Hypothalamus (tissue), 51 donors: ENCODE data around the gene PPP2R1A.
A peak's percentile ranks its signal among the peaks of the same experiment; 100 is the strongest.
"Not testable (repeated sequence)": the region's sequence is repeated elsewhere in the genome, so short reads cannot be mapped to it uniquely, and the experiment has no call there.

Source experiments
- DNase-seq, 51 donors: peaks; one replicate each; lab custom pipeline; 2025; lab: John Stamatoyannopoulos, UW

PPP2R1A gene

DNA sequence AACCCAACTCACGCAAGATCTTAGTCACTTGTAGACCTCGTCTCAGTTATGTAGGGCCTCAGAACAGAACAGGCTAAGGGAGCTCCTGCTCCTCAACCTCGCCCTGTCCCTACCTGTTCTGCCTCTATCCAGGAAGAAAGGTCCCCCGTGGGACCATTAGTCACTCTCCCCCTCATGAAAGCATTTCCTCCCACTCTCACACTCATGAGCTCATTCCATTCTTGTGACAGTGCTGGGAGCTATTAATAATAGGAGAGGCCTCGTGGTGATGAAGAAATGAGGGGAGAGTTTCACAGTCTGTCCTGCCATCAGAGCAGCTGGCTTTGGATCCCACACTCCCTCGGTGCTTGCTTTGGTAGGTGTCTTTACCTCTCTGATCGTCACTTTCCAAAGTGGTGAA, 10.2 kb downstream of the PPP2R1A start:
- peak in 1 of 51 donors; percentile 29 for DNase-seq

DNA sequence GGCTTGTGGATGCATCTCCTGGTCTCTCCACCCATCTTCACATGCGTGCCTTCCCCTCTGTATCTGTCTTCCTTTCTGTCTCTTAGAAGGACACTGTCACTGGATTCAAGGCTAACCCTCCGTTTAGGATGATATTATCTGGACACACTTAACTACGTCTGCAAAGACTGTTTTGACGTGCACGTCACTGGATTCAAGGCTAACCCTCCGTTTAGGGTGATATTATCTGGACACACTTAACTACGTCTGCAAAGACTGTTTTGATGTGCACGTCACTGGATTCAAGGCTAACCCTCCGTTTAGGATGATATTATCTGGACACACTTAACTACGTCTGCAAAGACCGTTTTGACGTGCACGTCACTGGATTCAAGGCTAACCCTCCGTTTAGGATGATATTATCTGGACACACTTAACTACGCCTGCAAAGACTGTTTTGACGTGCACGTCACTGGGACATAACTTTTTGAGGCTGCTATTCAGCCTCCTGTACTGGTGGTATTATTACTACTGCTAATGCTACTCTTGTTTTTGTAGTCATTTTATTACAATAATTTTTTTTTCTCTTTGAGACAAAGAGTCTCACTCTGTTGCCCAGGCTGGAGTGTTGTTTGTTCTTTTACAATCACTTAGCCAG, 11.0 kb downstream of the PPP2R1A start:
- DNase-seq, result not testable (repeated sequence)

DNA sequence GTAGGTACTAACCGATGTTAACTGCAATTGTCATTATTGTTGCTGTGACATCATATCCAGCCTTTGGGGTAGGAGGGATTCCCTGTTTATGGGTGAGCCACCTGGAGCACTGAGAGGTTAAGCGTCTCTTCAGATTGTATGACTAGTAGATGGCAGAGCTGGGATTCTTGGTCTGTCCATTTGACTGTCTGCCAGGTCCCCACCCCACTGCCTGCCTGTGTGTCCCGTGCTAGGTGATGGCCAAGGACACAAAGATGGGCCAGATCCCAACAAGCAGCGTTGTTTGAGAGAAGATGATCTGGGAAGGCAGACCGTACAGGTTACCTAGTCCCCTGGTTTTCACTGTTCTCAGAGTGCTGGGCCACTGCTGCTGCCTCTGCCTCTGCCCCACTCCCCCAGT, 16.6 kb downstream of the PPP2R1A start:
- no peak for DNase-seq

DNA sequence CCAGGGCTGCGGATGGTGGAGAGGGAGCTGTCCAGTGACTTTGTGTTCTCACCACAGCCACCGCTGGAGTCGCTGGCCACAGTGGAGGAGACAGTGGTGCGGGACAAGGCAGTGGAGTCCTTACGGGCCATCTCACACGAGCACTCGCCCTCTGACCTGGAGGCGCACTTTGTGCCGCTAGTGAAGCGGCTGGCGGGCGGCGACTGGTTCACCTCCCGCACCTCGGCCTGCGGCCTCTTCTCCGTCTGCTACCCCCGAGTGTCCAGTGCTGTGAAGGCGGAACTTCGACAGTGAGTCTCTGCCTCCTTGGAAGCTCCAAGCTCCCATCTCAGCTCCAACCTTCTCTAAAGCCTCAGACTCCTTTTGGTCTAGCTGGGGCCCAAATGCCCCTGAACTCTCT, 21.4 kb downstream of the PPP2R1A start:
- DNase-seq, result no peak

DNA sequence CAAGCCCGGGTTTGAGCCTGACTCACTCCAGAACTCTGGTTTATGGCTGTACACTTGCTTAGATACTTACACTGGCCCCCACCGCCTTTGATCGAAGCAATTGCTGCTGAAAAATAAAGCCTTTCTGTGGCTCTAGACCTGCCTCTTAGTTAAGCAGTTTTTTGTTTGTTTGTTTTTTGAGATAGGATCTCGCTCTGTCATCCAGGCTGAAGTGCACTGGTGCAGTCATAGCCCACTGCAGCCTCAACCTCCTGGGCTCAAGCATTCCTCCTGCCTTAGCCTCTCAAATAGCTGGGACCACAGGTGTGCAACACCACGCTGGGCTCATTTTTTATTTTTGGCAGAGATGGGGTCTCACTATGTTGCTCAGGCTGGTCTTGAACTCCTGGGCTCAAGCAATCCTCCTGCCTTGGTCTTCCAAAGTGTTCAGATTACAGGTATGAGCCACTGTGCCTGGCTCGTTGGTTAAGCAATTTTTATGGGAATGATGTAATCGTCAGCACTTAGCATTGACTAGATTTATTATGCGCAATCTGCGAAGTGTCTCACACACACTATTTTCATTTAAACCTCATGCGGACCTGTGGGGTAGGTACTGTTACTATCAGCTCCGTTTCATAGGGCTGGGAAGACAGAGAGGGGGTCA, 22.2 kb downstream of the PPP2R1A start:
- DNase-seq, result no peak

DNA sequence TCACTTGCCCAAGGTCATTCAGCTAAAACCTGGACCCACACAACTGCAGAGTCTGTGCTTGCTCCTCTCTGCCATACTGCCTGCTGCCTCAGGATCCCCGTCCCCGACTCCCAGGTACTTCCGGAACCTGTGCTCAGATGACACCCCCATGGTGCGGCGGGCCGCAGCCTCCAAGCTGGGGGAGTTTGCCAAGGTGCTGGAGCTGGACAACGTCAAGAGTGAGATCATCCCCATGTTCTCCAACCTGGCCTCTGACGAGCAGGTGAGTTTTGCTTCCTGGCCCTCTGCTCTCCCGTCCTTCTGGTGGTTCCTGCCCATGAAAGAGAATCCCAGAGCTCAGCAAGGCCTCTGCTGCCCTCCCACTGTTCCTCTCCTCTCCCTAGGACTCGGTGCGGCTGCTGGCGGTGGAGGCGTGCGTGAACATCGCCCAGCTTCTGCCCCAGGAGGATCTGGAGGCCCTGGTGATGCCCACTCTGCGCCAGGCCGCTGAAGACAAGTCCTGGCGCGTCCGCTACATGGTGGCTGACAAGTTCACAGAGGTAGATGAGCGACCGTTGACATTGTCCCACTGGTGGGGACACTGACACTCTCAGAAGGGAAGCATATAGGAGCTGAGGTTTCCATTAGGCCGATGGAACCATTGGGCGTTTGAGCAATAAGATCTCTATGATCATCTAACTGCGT, 22.9 kb downstream of the PPP2R1A start:
- no peak for DNase-seq

DNA sequence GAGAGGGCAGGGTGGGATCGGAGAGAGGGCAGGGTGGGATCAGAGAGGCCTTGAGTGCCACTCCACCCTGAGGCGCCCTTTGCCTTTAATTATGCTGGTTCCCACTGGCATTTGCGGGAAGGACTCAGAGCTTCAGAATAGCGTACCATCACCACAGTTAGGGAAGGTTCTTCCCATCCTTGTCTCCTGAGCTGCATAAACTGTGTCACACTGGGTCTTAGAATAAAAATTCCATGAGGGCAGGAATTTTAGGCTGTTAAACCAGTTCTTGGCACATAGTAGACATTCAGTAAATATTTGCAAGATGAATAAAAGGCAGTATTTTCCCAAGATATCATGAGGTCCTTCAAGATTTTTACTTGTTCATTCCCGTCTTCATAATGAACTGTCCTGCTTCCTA, 24.4 kb downstream of the PPP2R1A start:
- no peak for DNase-seq

DNA sequence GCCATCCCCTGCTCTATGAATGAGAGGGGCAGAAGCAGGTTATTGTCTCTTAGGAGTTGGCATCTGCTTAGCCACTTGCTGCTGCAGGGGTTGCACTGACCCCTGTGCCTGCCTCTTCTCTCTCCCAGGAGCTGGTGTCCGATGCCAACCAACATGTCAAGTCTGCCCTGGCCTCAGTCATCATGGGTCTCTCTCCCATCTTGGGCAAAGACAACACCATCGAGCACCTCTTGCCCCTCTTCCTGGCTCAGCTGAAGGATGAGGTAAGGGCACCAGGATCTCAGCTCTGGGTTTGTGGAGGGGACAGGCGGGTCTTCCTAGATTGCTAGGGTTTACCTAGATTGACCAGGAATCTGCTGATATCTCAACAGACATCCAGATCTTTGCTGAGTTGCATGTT, 26.5 kb downstream of the PPP2R1A start:
- no peak for DNase-seq

DNA sequence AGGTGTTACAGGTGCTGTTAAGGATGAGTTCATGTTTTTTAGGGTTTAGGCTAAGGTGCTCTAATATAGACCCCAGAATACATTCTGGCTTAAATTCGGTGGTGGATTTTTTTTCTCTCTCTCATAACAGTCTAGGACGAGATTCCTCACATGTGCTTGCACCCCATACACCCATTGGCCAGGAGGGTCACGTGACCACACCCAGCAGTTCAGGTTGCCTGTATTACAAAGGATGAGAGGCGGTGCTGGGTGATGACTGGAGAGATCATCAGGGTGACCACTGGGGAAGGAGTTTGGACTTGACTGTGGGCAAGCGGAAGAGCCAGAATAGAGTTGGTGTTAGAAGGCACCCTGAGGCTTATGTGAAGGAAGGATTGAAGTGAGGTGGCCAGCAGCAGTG, 27.7 kb downstream of the PPP2R1A start:
- DNase-seq, result no peak

DNA sequence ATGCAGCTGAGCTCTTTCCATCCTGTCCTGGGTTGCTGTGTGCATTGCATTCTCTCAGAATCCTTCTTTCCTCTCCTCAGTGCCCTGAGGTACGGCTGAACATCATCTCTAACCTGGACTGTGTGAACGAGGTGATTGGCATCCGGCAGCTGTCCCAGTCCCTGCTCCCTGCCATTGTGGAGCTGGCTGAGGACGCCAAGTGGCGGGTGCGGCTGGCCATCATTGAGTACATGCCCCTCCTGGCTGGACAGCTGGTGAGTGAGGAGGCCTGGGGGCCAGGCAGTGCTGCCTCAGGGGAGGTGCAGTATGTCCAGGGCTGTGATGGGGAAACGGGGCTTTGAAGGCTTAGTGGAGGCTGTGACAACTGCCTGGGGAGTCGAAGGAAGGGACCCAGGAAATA, 29.8 kb downstream of the PPP2R1A start:
- no peak for DNase-seq

DNA sequence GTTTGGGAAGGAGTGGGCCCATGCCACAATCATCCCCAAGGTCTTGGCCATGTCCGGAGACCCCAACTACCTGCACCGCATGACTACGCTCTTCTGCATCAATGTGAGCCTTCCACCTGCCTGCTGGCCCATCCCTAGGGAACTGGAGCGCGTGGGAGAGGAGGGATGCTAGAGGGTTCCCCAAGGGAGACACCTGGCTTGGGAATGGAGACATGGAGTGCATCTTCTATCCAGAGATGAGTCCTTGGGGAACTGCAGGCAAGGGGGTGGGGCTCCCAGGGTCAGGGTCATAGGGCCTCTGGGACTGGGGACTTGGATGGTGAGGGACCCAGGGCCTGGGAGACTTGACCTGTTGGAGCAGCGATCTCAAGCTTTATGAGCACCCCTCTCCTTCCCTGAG, 31.2 kb downstream of the PPP2R1A start:
- no peak for DNase-seq

DNA sequence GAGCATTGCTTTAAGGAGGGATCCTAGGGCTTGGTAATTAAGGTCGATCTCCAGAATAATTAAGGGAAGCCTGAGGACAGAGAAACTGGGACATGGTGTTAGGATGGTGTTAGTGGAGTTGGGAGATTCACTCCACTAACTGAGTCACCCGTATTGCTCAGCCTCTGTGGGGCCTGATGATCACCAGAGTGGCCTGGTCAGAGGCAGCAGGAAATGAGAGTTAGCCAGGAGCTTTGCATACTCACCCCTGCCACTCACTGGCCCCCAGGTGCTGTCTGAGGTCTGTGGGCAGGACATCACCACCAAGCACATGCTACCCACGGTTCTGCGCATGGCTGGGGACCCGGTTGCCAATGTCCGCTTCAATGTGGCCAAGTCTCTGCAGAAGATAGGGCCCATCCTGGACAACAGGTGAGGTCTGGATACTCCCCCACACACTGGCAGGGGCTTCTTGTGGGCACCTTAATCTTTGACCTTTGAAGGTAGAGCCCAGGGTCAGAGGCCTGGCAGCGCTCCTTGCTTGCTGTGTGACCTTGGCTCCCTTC, 32.1 kb downstream of the PPP2R1A start:
- DNase-seq, result no peak

DNA sequence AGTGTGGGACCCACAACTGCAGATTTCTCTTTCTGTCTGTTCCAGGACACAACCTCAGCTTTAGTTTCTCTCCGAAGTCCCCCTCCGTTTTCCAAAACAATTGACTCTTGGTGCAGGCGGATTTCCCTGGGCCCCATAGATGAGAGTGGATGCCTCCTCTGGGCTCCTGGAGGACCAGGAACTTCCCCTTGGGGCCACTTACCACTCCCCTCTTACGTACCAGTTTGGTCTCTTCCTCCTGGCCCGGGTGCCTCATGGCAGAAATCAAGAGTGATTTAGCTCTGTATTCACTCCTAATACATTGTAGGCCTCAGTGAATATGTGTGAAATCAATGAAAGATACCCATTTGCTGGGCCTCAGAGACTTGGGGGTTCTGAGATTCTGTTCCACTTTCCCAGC, 34.4 kb downstream of the PPP2R1A start:
- DNase-seq, result no peak

DNA sequence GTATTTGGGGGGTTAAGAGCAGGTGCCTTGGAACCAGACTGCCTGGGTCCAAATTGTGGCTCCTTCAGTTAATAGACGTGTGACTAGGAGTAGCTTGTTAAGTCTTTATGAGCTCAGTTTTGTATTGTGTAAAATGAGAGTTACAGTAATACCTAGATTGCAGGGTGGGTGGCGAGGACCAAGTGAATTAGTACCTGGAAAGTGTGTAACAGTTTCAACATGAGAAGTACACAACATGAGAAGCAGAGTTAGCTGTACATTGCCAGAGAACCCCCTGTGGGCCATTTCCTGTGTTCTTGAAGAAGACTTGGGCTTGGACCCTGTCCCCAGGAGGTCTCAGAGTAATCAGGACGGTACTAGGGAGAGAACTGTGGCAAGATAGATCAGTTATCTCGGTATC, 36.8 kb downstream of the PPP2R1A start:
- no peak for DNase-seq

DNA sequence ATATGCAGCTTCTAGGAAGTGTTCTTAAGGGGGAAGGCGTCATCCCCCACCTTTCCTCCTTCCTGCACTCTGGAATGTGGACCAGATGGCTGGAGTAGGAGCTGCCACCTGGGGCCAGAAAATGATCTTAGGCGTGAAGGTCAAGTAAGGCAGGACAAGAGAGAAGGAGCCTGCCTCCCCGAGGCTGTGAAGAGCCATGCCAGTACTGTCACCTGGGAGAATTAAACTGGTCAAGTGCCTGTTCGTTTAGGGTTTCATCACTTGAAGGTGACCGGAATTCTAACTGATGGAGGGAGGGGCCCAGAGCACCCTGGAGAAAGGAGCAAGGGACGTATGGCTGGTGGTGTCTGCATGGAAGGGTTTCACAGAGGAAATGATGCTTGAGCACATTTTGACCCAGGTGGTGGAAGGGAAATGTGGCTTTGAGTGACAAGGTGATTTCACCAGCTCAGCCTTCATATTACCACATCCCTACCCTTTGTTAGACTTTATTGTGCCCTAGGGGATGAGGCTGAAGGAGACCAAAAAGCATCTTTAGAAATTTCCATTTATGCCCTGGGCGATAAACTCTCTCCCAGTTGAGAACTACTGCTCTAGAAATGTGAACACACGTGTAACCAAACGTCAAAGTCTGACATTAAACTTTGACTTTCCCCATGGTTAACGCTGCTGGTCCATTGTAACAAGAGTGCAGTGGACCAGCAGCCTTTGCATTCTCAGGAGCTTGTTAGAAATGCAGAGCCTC, 37.5 kb downstream of the PPP2R1A start:
- no peak for DNase-seq

DNA sequence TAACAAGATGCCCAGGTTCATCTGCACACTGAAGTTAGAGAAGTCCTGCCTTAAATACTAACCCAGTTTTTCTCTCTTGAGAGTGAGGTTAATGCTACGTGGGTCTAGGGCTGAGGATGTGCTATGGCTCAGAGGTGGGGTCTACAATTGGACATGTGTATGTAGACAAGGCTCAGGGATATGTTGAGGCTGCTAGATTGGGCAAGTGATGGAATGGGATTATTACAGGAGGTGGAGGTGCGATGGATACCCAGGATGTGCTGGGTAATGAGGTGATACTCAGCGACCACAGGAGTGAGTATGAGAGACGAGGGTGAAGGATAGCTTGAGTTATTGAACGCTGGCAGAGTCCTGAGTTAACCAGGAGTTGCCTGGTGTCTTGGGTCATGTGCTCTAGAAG, 38.1 kb downstream of the PPP2R1A start:
- no peak for DNase-seq

DNA sequence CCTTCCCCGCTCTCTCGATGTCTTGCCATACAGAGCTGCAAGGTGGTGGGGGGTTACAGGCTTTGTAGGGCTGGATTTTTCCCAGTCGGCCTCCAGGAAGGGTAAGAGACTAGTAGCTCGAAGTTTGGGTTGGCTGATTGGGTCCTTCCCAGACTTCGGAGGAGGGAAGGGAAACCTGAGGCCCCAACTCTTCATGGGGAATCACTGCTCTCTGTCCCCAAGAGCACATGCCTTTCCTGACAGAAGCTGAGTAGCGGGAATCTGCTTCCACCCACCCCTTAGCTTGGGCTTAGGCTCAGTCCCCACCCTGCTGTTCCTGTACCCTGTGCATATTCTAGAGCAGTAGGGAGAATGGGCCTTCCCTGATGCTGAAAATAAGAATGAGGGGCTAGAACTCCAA, 39.7 kb downstream of the PPP2R1A start:
- DNase-seq, result no peak

DNA sequence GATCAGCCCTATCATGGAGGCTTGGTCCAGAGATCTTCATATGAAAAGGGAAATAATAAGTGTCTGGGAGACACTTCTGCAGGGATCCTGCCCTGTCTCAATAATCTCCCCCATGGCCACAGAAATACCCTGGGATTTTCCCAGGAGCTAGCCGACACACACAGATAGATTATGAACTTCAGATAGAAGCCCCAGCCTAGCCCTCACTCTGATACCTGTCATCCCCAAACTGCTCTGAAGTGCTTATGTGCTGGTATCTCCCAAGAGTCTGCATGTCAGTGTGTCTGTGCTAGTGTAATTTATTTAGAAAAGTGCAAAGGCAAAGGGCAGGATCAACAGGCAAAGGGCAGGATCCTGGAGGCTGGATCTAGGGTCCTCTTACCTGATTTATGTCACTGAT, 40.8 kb downstream of the PPP2R1A start:
- DNase-seq, result no peak

DNA sequence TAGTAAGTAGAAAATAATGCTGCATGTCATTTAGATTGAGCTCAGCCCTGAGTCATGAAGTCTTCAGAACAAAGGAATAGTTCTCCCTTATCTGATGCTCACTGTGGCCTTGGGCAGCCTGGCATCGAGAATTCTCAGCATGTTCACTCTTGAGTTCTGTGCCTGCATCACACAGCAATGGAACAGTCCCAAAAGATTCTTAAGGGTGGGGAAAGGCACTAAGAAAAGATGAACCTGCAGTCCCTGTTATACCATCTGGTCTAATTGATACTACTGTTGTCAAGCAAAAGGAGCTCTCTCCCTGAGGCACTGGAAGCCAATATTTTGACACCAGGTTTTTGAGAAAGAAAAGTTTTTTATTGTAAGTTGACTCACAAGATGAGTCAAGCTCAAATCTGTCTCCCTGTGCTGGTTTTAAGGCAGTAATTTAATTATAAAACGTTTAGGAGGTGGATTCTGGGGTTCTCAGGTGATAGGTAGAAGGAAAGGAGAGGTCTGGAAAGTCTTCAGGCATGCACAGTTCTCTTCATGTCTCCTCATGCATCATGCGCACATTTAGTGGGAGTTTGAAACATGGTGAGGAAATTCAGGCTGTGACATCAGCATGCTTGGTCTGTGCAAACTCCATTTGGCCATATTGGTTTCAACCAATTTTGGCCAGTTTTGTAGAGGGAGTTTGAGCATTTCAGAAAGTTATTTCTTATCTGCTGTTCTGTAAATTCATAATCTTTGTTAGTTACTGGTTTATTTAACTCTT, 41.5 kb downstream of the PPP2R1A start:
- peak in 1 of 51 donors; percentile 15 for DNase-seq

DNA sequence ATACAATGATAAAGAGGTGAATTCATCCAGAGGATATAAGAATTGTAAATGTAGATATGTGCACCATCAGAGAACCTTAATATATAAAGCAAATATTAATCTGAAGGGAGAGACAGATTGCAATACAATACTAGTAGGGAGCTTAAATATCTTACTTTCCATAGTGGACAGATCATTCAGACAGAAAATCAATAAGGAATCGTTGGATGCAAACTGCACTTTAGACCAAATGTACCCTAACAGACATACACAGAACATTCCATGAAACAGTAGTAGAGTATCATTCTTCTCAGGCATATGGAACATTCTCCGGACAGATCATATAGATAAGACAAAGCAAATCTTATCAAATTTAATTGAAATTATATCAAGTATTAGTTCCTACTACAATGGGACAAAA, 44.6 kb downstream of the PPP2R1A start:
- no peak for DNase-seq

DNA sequence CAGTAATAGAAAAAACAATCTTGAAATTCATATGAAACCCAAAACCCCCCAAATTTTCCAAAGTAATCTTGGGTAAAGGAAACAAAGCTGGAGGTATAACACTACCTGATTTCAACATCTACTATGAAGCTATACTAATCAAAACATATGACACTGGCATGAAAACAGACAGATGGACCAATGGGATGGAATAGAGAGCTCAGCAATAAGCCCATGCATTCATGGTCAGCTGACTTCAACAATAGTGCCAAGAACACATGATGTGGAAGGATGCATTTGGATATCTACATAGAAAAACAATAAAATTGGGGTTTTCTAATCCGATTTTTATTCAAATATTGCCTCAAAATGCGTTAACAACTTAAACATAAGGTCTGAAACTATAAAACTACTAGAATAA, 47.3 kb downstream of the PPP2R1A start:
- no peak for DNase-seq
